Measurements from ENCODE around the gene IP6K2.
A peak's percentile ranks its signal among the peaks of the same experiment; 100 is the strongest.
"Not testable (repeated sequence)": the region's sequence is repeated elsewhere in the genome, so short reads cannot be mapped to it uniquely, and the experiment has no call there.

IP6K2 gene, protein sequence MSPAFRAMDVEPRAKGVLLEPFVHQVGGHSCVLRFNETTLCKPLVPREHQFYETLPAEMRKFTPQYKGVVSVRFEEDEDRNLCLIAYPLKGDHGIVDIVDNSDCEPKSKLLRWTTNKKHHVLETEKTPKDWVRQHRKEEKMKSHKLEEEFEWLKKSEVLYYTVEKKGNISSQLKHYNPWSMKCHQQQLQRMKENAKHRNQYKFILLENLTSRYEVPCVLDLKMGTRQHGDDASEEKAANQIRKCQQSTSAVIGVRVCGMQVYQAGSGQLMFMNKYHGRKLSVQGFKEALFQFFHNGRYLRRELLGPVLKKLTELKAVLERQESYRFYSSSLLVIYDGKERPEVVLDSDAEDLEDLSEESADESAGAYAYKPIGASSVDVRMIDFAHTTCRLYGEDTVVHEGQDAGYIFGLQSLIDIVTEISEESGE

DNA sequence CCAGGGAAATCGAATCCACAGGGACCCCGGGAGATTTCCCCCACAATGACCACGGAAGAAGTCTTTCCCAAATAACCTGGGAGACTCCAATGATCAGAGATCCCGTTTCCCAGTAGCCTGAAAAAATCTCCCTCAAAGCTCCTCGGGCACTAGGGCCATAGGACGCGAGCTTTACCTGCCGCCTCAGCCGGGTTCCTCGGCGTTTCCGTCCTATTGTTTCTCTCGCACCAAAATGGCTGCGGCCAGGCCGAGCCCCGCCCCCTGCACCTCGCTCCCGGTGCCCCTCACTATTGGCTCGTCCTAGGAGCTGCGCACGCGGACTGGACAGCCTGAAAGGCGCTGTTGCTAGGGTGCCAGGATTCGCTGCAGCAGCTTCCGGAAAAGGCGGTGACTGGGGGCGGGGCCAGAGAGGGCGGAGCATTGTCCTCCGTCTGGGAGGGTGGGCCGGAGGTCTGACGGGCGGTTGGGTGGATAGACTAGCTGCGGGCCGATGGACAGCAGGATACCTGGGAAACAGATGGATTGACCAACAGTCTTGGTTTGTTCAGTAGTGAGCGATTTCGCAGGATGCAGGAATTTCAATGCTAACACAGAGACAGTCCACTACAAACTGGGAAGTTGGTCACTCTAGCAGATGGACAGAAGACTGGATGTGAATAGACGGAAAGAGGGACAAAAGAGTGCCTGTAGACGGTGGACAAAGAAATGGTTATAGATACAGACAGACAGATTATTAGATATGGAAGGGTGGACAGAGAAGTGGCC, at the start of gene IP6K2:
Gene IP6K2 (minus strand): TSS at position 240 of the 765 bp plus-strand sequence. CDS start 21,930 bp downstream, outside the sequence.
- DNase-seq: peak; percentile 98 to 99

DNA sequence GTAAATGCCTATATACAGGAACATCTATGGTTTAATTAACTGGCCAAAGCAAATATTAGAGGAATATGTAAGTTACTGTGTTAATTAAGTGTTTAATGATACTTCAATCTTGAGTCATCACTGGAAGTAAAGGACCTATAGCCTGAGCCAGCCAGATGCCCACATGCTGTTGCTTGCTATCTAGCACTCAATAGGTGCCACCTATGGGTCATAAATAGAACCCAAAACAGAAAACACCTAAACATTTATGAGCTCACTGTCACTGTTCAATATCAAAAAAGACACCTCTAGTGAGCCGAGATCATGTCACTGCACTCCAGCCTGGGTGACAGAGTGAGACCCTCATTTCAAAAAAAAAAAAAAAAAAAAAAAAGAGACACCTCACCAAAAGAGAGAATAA, 48.4 kb upstream of the IP6K2 start:
- DNase-seq: peak in 1 of 2 donors; percentile 11

DNA sequence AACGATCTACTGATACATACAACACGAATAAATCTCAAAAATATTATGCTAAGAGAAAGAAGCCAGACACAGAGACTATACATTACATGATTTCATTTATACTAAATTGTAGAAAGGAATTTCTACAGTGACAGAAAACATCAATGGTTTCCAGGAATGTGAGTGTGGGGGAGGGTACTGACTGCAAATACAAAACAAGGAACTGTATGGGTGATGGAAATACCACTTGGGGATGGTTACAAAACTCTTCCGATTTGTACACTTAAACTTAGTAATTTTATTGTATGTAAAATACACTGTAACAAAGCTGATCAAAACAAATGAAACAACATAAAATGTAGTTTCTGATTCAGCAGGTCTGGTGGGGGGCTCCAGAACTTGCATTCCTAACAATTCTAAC, 45.8 kb upstream of the IP6K2 start:
- DNase-seq: no peak

DNA sequence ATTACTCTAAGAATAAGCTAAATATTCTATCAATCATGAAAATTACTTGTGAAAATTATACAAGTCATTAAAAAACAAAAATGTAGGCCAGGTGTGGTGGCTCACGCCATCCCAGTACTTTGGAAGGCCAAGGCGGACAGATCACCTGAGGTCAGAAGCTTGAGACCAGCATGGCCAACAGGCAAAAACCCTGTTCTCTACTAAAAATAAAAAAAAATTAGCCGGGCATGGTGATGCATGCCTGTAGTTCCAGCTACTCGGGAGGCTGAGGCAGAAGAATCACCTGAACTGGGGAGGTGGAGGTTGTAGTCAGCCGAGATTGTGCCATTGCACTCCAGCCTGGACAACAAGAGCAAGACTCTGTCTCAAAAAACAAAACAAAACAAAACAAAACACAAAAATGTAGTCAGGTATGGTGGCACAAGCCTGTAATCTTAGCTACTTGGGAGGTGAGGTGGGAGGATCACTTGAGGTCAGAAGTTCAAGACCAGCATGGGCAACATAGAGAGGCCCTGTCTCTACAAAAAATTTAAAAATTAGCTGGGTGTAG, 43.0 kb upstream of the IP6K2 start:
- DNase-seq: not testable (repeated sequence)

DNA sequence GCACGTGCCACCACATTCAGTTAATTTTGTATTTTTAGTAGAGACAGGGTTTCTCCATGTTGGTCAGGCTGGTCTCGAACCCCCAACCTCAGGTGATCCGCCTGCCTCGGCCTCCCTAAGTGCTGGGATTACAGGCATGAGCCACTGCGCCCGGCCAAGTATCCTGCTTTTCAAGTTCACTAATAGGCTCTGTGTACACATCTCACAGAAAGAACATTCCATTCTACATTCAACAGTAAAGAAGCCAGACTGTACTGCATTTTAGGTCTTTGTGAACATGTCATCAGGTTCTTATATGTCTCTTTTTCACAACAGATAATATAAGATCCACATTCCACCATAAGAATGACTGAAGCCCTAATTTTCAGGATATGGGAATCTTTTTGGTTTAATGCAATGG, 42.5 kb upstream of the IP6K2 start:
- DNase-seq: not testable (repeated sequence)

DNA sequence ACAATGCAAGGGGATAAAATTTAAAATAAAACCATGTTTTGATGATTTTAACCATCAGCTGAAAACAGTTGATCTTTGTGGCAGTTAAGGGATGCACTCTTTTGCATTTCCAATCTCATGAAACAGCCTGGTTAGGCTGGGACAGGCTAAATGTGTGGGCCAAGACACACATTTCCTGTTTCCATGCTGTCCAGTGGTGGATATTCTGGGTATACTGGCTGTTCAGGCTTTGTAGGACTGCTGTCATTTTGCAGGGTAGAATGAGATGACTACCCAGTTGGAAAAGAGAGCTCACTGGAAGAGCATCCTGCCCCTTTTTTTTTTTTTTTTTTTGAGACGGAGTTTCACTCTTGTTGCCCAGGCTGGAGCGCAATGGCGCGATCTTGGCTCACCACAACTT, 42.0 kb upstream of the IP6K2 start:
- DNase-seq: no peak

DNA sequence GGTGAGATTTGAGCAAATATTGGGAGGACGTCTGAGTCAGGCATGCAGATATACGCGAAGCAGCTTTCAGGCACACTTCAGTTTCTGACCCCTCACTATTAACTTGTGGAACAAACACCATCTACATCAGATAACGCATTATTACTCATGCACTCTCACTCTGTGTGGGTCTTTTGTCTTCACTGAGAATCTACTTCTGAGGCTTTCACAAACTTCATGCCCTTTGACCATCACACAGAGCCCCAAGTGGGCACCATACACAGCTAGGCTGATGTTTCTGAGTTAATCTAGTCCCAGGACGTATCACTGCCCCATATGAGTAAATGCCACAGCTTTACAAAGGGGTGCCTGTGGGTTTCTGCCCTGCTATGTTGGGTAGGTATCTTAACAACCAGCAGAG, 39.6 kb upstream of the IP6K2 start:
- no peak for DNase-seq

DNA sequence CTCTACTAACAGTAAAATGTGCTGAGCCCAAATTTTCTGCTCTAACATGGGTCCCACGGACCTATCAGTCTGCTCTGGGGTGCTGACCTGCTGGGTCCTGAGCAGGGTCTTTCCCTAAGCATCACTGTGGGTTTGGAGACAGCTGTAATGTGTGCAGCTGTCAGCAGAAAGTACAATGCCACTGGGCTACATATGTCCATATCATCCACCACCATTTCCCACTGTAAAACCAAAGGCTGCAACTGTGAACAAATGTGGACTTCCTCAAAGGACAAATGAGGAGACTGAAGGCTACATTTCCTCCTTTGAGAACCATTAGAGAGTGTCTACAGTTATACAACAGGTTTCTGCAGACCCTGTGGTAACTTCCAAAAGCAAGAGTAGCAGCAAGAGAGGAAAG, 33.8 kb upstream of the IP6K2 start:
- DNase-seq: no peak

DNA sequence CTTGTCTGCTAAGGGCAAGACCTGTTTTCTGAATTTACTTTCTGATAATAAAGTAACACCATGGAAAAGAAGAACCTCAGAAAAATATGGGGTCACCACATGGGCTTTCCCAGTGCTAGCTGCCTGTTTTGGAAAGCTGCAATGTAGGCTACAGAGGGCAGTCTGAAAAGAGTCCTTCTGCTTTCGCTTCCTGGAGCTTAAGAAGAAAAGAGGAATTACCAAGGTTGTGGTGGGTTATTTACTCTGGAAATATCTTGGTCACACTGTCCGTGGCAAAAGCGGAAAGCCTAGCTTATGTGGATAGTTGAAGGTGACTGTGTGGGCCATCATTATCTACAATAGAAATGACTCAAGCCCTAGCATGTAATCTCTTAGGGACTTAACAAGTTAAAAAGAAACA, 31.7 kb upstream of the IP6K2 start:
- peak; percentile 14 to 47 for DNase-seq

DNA sequence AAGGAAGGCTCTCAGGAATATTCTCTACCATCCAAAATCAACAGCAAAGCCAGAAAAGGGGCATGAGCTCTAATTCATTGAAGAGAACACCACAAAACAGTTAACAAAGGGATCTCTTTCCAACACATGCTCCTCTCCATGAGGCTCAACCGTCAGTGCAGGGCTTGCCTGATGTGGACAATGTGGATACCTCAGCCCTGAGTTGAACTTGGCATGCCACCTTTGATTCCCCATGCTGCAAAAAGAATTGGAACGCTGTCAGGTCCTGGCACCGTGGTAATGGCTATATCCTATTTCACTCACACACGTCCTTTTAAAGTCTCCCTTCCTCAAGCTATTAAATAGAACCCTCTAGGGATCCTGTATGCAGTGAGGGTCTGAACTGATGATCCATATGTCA, 30.7 kb upstream of the IP6K2 start:
- DNase-seq: no peak

DNA sequence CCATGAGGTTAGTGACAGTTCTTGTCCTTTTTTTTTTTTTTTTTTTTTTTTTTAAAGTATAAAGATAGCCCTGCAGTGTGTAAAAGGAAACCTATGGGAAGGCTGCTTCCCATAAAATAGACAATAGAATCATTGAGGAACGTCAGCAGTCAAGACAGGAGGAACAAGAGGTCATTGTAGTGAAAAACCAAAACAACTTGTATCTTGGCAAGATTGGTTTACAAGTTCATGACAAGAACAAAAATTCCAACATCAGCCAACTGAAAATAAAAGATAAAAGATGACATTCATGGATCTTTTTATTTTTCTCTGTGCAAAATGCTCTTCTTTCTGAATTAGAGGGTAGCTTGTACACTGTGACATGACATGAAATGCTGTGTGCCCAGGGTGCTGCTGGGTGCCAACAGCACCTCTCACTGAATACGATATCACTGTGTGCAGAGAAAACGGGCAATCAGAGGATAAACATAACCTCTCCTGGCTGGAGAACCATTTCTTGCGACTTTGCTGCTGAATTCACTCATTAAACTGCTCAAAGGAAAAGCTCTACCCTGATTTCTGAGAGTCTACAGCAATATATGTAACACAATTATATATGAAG, 30.1 kb upstream of the IP6K2 start:
- no peak for DNase-seq

DNA sequence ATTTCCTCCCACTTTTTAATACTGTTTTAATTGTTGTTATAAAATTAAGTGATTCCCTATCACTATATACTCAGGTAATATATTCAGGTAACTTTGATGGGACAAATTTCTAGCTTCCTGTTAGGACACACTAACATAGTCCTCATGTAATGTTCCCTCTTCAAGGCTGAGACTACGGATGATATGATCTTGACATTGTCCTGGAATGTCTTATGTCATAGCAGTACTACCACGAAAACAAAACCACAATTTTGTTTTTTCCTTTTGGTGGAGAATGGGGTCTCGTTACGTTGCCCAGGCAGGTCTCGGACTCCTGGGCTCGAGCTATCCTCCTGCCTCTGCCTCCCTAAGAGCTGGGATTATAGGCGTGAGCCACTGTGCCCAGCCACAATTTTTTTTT, 26.8 kb upstream of the IP6K2 start:
- DNase-seq: no peak

DNA sequence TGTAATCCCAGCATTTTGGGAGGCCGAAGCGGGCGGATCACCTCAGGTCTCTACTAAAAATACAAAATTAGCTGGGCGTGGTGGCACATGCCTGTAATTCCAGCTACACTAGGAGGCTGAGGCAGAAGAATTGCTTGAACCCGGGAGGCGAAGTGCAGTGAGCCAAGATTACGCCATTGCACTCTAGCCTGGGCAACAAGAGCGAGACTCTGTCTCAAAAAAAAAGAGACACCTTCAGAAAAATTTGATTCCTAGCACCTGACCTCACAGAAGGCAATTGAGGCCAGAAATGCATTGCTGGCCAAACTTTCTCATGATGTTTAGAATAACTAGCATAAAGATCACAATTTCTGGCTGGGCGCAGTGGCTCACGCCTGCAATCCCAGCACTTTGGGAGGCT, 24.2 kb upstream of the IP6K2 start:
- not testable (repeated sequence) for DNase-seq

DNA sequence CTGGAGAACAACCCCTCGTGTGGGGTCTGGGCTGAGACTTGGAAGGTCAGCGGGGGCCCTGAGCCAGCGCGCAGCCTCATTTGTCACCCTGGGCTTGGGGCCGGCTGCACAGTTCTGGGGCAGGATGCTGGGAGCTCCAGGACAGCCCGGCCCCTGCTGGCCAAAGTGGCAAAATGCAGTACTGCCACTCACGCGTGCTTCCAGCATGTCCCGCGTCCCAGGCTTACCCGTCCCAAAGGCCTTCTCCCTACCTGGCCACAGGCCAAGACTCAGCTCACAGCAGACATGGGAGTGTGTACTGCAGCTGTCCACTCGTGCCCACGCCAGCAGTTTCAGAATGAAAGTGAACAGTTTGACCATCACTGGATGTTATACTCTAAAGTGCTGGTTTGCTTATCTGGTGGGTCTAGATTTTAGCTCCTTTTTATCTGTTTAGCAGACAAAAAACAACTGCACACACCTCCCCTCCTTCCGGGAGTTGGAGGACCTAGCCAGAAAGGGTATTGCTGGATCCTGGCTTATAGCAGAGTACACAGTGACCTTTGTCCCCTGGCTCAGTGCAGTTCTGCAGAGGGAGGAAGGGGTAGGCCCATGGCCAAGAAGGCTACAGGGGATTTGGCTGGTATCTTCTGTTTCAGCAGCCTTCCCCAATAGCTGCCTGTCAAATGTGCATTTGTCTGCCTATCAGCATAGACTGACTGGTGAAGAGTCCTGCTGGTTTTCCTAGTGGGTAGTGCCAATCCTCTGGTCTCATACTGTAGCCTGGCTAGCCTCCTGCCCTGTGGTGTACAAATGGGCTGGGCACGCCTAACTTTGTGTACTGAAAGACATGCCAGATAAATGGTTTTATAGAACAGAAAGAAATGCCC, 23.2 kb upstream of the IP6K2 start:
- peak; percentile 33 to 64 for DNase-seq

DNA sequence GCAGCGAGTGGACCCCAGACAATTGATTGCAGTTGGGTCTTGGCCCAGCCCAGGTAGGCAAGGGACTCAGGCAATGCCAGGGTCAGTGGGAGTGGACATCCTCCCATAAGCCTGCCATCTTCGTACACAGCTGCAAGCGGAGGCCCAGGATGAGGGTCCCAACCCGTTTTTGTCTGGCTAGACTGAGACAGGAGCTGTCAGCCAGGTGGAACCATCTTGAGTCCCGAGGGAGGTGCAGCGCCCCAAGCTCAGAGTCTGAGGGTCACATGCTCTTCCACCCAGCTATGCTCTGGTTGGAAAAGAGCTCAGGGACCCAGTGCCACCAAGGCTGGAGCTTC, 22.6 kb upstream of the IP6K2 start:
- DNase-seq: no peak

DNA sequence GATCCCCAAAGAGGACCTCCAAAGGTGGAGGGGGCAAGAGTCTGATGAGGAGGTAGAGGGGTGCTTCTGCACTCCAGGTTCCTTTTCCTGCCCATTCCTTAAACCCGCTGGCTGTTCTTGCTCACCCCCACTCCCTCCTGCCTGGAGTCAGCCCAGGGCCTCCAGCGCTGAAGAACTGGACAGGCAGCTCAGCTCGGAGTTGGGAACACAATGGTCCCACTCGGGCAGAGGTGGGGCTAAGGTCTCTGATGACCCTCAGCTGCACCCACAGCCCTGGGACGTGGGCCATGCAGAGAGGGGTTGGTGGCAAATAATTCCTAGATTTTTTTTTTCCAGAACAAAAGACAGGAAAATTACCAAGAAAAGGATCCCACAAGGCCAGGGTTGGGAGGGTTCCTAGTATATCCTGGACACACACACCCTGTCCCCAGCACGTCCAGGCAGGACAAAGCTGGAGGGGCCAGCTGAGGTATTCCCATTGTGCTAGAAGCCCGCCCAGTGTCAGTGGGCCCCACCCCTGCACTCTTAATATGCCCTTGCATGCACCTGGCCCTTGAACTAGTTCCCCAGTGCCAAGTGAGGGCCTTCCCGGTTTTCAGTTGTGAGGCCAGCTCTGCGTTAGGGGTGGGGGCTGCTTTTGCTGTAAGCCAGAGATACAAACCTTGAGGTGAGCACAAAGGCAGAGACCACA, 22.1 kb upstream of the IP6K2 start:
- DNase-seq: no peak

DNA sequence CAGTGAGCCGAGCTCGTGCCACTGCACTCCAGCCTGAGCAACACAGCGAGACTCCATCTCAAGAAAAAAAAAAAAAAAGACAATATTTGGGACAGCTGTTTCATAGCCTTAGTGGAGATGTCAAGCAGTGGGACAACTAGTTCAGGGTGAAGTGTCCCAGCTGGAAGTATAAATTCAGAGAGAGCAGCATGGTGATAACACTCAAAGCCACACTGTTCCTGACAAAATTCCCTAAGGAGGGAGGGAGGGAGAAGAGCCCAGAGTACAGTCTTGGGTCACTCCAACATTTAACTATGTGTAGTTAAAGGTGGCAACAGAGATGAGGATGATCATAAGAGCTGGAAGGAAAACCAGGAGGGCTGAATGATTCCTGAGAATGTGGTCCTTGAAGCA, 21.1 kb upstream of the IP6K2 start:
- DNase-seq: no peak

DNA sequence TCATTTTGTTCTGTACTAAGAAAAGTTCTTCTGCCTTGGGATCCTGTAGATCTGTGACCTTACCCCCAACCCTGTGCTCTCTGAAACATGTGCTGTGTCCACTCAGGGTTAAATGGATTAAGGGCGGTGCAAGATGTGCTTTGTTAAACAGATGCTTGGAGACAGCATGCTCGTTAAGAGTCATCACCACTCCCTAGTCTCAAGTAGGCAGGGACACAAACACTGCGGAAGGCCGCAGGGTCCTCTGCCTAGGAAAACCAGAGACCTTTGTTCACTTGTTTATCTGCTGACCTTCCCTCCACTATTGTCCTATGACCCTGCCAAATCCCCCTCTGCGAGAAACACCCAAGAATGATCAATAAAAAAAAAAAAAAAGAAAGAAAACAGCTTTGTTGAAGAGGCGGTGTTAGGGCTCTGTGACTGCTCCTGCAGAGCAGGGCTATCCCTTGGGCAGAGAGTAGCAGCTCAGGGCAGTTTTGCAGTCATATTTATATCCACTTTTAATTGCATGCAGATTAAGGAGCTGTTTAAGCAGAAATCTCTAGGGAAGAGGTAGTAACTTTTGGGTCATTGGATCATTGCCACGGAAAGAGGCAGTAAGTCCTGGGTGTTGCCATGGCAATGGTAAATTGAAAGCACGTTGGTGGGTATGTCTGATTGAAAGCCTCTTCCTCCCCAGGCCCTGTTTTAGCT, 18.2 kb upstream of the IP6K2 start:
- DNase-seq: not testable (repeated sequence)

DNA sequence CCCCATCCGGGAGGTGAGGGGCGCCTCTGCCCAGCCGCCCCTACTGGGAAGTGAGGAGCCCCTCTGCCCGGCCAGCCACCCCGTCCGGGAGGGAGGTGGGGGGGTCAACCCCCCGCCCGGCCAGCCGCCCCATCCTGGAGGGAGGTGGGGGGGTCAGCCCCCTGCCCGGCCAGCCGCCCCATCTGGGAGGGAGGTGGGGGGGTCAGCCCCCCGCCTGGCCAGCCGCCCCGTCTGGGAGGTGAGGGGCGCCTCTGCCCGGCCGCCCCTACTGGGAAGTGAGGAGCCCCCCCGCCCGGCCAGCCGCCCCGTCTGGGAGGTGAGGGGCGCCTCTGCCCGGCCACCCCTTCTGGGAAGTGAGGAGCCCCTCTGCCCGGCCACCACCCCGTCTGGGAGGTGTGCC, 17.5 kb upstream of the IP6K2 start:
- not testable (repeated sequence) for DNase-seq

DNA sequence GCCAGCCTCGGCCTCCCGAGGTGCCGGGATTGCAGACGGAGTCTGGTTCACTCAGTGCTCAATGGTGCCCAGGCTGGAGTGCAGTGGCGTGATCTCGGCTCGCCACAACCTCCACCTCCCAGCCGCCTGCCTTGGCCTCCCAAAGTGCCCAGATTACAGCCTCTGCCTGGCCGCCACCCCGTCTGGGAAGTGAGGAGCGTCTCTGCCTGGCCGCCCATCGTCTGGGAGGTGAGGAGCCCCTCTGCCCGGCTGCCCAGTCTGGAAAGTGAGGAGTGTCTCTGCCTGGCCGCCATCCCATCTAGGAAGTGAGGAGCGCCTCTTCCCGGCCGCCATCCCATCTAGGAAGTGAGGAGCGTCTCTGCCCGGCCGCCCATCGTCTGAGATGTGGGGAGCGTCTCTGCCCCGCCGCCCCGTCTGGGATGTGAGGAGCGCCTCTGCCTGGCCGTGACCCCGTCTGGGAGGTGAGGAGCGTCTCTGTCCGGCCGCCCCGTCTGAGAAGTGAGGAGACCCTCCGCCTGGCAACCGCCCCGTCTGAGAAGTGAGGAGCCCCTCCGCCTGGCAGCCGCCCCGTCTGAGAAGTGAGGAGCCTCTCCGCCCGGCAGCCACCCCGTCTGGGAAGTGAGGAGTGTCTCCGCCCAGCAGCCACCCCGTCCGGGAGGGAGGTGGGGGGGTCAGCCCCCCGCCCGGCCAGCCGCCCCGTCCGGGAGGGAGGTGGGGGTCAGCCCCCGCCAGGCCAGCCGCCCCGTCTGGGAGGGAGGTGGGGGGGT, 16.9 kb upstream of the IP6K2 start:
- DNase-seq: not testable (repeated sequence)

DNA sequence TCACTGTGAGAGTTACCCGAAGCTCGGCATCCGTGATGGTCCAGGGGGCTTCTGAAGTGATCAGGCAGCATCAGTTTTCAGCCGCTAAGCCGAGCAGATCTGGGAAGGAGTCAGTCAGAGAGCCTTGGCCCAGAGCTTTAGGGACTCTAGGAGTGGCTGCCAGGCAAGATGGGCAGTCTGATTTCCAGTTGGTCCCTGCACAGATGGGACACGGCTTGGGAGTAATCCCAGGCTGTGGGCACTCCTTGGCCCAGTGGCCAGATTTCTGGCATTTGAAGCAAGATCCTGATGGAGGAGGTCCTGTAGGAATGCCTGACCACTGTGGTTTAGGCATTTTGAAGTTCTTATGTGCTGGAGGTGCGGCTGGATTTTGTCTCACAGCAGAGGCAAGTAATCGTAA, 10.5 kb upstream of the IP6K2 start:
- DNase-seq: no peak

All from CD4-positive, alpha-beta T cell treated with Interleukin-4 for 1 hour (primary cell).